ENCODE data around the gene PLXNB3. TPM values are rescaled to one million over a fixed set of nuclear protein-coding genes. Genes with fewer than 3 reads are reported as not detected.
"Not testable (repeated sequence)": the region's sequence is repeated elsewhere in the genome, so short reads cannot be mapped to it uniquely, and the experiment has no call there.

Gene PLXNB3
- total RNA-seq, 1 experiment from 2014 or later = 0.16 TPM

DNA sequence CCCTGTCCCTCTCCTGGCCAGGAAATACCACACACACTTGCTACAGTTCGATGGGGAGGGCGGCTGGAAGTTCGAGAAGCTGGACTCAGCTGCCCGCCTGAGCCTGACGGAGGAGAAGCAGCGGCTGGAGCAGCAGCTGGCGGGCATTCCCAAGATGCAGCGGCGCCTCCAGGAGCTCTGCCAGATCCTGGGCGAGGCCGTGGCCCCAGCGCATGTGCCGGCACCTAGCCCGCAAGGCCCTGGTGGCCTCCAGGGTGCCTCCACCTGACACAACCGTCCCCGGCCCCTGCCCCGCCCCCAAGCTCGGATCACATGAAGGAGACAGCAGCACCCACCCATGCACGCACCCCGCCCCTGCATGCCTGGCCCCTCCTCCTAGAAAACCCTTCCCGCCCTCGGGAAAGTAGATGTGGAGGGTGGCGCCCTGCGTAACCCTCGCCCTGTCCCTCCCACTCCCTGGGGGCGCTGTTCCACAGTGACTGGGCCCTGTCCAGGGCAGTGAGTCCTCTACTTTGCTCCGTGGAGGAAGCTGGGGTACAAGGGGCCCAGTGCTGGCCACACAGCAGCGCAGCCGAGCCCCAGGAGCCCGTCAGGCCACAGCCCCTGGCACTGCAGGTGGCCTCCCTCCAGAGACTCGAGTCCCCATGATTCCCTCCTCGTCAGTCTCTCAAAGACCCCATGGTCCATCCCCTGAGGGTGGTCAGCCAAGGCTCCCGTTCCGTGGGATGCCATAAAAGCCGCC lies 20.4 kb upstream of the PLXNB3 start:
- CTCF ChIA-PET, POLR2A ChIA-PET: not testable (repeated sequence)
- peak in 1 of 2 experiments; percentile 50 for DNase-seq

DNA sequence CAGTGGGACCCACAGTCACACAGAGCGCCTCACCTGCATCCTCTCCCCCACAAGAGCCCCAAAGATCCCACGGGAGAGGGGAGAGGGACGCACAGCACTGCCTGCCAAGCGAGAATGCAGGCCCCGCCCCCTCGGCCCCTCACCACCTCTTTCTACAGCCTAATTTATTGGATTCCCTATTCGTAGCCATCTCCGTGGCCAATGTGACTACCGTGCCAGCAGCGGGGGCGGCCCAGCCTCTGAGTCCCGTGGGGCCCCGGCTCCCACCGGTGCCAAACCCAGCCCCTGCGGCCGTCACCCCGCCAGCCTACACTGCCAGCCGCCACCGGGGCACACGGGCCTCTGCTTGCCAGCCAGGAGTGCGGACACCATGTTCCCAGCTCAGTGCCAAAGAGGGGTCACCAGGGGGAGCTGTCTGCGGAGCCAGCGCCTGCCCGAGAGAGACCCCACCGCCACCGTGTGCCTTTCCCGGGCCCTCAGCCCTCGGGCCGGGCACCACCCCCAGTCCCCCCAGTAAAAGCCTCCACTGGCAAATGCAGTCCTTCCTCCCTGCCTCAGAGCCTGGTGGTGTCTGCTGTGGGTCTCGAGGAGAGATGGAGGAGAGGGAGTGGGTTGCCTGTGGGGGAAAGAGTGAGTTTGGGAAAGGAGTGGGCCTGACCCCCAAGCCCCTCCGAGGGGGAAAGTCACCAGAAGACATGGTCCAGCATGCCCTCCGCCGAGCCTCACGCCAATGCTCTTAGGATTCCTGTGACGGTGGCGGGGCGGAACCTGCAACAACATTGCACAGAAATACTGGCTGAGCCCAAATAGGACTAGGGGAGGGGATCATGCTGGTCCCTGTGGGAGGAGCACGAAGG lies 19.6 kb upstream of the PLXNB3 start:
- ChIA-PET CTCF (no interaction called here), POLR2A (no interaction called here)
- Mint-ChIP-seq H3K4me3 (ENCODE audit: unreplicated experiment) (no peak overlapping the region), H3K4me1 (ENCODE audit: low read depth, unreplicated experiment) (no peaks in the 10 kb centered on the region), H3K9me3 (ENCODE audit: unreplicated experiment) (no peaks in the 10 kb centered on the region), H3K36me3 (ENCODE audit: insufficient read depth, unreplicated experiment) (no peaks in the 10 kb centered on the region), H3K27me3 (ENCODE audit: insufficient read depth, unreplicated experiment) (peaks cover 3% of the 10 kb centered on the region), H3K27ac (ENCODE audit: unreplicated experiment) (no peak overlapping the region)
- intact Hi-C loops (cut with micrococcal nuclease; ENCODE audit: unreplicated experiment) = no loop called here
- Histone ChIP-seq H3K9me3 (no peaks in the 10 kb centered on the region), H3K4me3 (ENCODE audit: low read depth, low read length) (no peak overlapping the region), H3K4me1 (no peaks in the 10 kb centered on the region), H3K27me3 (replicated peaks; ENCODE audit: control insufficient read depth, insufficient read depth, low read length) (no peaks in the 10 kb centered on the region), H3K36me3 (ENCODE audit: control insufficient read depth, insufficient read depth, low read length) (no peaks in the 10 kb centered on the region)
- BruUV-seq (replicated peaks) = no TSS peak
- TF ChIP-seq, protein P1, sequence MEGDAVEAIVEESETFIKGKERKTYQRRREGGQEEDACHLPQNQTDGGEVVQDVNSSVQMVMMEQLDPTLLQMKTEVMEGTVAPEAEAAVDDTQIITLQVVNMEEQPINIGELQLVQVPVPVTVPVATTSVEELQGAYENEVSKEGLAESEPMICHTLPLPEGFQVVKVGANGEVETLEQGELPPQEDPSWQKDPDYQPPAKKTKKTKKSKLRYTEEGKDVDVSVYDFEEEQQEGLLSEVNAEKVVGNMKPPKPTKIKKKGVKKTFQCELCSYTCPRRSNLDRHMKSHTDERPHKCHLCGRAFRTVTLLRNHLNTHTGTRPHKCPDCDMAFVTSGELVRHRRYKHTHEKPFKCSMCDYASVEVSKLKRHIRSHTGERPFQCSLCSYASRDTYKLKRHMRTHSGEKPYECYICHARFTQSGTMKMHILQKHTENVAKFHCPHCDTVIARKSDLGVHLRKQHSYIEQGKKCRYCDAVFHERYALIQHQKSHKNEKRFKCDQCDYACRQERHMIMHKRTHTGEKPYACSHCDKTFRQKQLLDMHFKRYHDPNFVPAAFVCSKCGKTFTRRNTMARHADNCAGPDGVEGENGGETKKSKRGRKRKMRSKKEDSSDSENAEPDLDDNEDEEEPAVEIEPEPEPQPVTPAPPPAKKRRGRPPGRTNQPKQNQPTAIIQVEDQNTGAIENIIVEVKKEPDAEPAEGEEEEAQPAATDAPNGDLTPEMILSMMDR (IDR thresholded peaks at IDR 0.05; ENCODE audit: insufficient read depth in 1 of 2, low read depth in 1 of 2, low read length in 1 of 2, severe bottlenecking in 1 of 2, unreplicated experiment in 1 of 2) = no peak
- DNase-seq = no peak

More for the DNA sequence above, 20.4 kb upstream of the PLXNB3 start:
- H3K27me3 Mint-ChIP-seq (ENCODE audit: insufficient read depth, unreplicated experiment); H3K4me3 Mint-ChIP-seq (ENCODE audit: unreplicated experiment); H3K27ac Mint-ChIP-seq (ENCODE audit: unreplicated experiment); H3K36me3 ChIP-seq (ENCODE audit: control insufficient read depth, insufficient read depth, low read length); intact Hi-C loops (cut with micrococcal nuclease; ENCODE audit: unreplicated experiment); H3K27me3 ChIP-seq (replicated peaks; ENCODE audit: control insufficient read depth, insufficient read depth, low read length); BruUV-seq (replicated peaks); H3K9me3 ChIP-seq; H3K4me1 Mint-ChIP-seq (ENCODE audit: low read depth, unreplicated experiment); H3K36me3 Mint-ChIP-seq (ENCODE audit: insufficient read depth, unreplicated experiment); H3K9me3 Mint-ChIP-seq (ENCODE audit: unreplicated experiment); H3K4me1 ChIP-seq; H3K4me3 ChIP-seq (ENCODE audit: low read depth, low read length): not testable (repeated sequence)

GRCh38 chrX:153745067-153745433 lies 19.0 kb upstream of the PLXNB3 start:
- CTCF ChIA-PET; H3K27me3 ChIP-seq (replicated peaks; ENCODE audit: control insufficient read depth, insufficient read depth, low read length); DNase-seq; POLR2A ChIA-PET; BruUV-seq (replicated peaks); H3K9me3 ChIP-seq; H3K36me3 ChIP-seq (ENCODE audit: control insufficient read depth, insufficient read depth, low read length); H3K4me3 Mint-ChIP-seq (ENCODE audit: unreplicated experiment); H3K36me3 Mint-ChIP-seq (ENCODE audit: insufficient read depth, unreplicated experiment); H3K27me3 Mint-ChIP-seq (ENCODE audit: insufficient read depth, unreplicated experiment); H3K4me1 Mint-ChIP-seq (ENCODE audit: low read depth, unreplicated experiment); intact Hi-C loops (cut with micrococcal nuclease; ENCODE audit: unreplicated experiment); H3K4me3 ChIP-seq (ENCODE audit: low read depth, low read length); H3K9me3 Mint-ChIP-seq (ENCODE audit: unreplicated experiment); H3K4me1 ChIP-seq; H3K27ac Mint-ChIP-seq (ENCODE audit: unreplicated experiment): not testable (repeated sequence)

DNA sequence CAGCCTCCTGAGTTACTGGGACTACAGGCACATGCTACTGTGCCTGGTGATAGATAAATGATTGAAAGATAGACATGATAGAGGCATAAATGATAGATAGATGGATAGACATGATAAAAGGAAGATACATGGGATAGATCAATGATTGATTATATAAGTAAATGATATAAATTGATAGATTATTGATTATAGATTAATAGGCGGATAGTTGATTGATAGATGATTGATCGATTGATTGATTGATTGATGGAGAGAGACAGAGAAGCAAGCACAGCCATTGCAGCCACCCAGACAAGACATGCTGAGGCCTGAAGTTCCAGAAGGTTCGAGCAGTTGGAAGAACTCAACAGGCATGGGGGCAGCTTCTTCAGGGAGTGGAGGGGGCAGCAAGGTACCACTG lies 17.7 kb upstream of the PLXNB3 start:
- Histone ChIP-seq H3K9me3 (no peaks in the 10 kb centered on the region), H3K27me3 (replicated peaks; ENCODE audit: control insufficient read depth, insufficient read depth, low read length) (no peaks in the 10 kb centered on the region), H3K4me3 (ENCODE audit: low read depth, low read length) (no peak overlapping the region), H3K4me1 (no peaks in the 10 kb centered on the region), H3K36me3 (ENCODE audit: control insufficient read depth, insufficient read depth, low read length) (no peaks in the 10 kb centered on the region)
- Mint-ChIP-seq H3K27me3 (ENCODE audit: insufficient read depth, unreplicated experiment) (peaks cover 3% of the 10 kb centered on the region), H3K27ac (ENCODE audit: unreplicated experiment) (no peak overlapping the region), H3K4me3 (ENCODE audit: unreplicated experiment) (no peak overlapping the region), H3K9me3 (ENCODE audit: unreplicated experiment) (no peaks in the 10 kb centered on the region), H3K4me1 (ENCODE audit: low read depth, unreplicated experiment) (no peaks in the 10 kb centered on the region), H3K36me3 (ENCODE audit: insufficient read depth, unreplicated experiment) (no peaks in the 10 kb centered on the region)
- no peak for DNase-seq
- intact Hi-C loops (cut with micrococcal nuclease; ENCODE audit: unreplicated experiment) = no loop called here
- BruUV-seq (replicated peaks) = no TSS peak
- TF ChIP-seq, protein P1 (IDR thresholded peaks at IDR 0.05; ENCODE audit: insufficient read depth in 1 of 2, low read depth in 1 of 2, low read length in 1 of 2, severe bottlenecking in 1 of 2, unreplicated experiment in 1 of 2) = no peak
- ChIA-PET CTCF (no interaction called here), POLR2A (no interaction called here)

GRCh38 chrX:153746991-153747390 lies 17.1 kb upstream of the PLXNB3 start:
- CTCF ChIA-PET; BruUV-seq (replicated peaks); H3K4me1 ChIP-seq; H3K4me1 Mint-ChIP-seq (ENCODE audit: low read depth, unreplicated experiment); H3K27ac Mint-ChIP-seq (ENCODE audit: unreplicated experiment); POLR2A ChIA-PET; H3K36me3 Mint-ChIP-seq (ENCODE audit: insufficient read depth, unreplicated experiment); intact Hi-C loops (cut with micrococcal nuclease; ENCODE audit: unreplicated experiment); DNase-seq; H3K36me3 ChIP-seq (ENCODE audit: control insufficient read depth, insufficient read depth, low read length); H3K4me3 ChIP-seq (ENCODE audit: low read depth, low read length); H3K4me3 Mint-ChIP-seq (ENCODE audit: unreplicated experiment); H3K9me3 Mint-ChIP-seq (ENCODE audit: unreplicated experiment); H3K27me3 Mint-ChIP-seq (ENCODE audit: insufficient read depth, unreplicated experiment); H3K9me3 ChIP-seq; H3K27me3 ChIP-seq (replicated peaks; ENCODE audit: control insufficient read depth, insufficient read depth, low read length): not testable (repeated sequence)
